Endometrium (tissue), 2 donors: Measurements from ENCODE around the gene MXI1.
A peak's percentile ranks its signal among the peaks of the same experiment; 100 is the strongest.
"Not testable (repeated sequence)": the region's sequence is repeated elsewhere in the genome, so short reads cannot be mapped to it uniquely, and the experiment has no call there.

Source experiments
- FAIRE-seq: peaks from 2 replicates; lab custom pipeline; 2012; peaks lifted over from hg19 to GRCh38; lab: Jason Lieb, UNC
- donor health status: control.
- donor health status: control.

The MXI1 gene

GRCh38 chr10:110181911-110182310 is 25.5 kb upstream of the MXI1 start:
- FAIRE-seq = no peak

GRCh38 chr10:110184398-110184797 is 23.0 kb upstream of the MXI1 start:
- no peak for FAIRE-seq

- FAIRE-seq = not testable (repeated sequence)
These were observed 21.7 kb upstream of the MXI1 start for GRCh38 chr10:110185646-110186182.

GRCh38 chr10:110190170-110190569 is 17.2 kb upstream of the MXI1 start:
- no peak for FAIRE-seq

GRCh38 chr10:110192552-110192951 is 14.9 kb upstream of the MXI1 start:
- no peak for FAIRE-seq

GRCh38 chr10:110200503-110200902 is 6.9 kb upstream of the MXI1 start:
- no peak for FAIRE-seq

- FAIRE-seq = not testable (repeated sequence)
These were observed 6.4 kb upstream of the MXI1 start for GRCh38 chr10:110201046-110201445.

DNA sequence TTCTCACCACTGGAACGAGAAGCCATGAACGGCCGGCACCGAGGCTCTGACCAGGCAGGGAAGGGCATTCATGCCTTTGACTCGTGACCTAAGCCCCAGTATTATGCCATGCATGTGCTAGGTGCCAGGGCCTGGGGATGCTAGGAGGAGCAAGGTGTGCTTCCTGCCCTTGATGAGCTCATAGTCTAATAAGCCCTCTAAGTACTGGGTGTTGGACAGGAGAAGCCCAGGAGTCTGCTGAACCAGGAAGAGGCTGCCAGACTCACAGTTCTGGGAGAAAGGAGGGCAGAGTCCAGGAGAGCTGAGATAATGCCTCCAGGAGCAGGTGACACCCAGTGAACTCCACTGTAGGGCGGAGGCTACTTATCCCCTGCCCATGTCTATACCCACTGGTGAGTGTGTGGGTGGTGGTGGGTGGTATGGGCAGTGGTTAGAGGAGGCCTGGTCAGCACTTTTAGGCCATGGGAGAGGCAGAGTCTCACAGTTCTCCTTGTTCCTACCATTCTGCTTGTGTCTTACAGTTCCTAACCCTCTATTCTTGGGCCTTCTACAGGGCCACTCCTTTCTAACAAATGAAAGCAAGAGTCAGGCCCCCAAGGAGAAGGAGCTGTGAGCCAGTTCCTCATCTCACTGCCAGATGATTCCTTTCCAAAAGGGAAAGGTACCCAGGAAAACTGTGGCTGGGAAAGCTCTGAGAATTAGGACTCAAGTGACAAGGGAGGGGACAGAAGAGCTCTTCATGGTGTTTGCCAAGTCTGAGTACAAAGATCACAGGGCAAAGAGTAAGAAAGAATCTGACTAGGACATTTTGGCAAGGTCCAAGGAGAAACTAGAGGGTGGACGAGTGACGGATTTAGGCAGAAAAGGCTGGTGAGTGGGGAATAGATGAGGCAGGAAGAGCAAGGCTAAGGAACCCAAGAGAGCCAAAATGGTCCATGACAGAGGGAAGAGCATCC is 3.6 kb upstream of the MXI1 start:
- FAIRE-seq = no peak

GRCh38 chr10:110205051-110205675 is 2.2 kb upstream of the MXI1 start:
- no peak for FAIRE-seq

- FAIRE-seq = no peak
These were observed 604 bp downstream of the MXI1 start for GRCh38 chr10:110207805-110208613.

GRCh38 chr10:110208614-110209453 is 1.4 kb downstream of the MXI1 start:
- no peak for FAIRE-seq

DNA sequence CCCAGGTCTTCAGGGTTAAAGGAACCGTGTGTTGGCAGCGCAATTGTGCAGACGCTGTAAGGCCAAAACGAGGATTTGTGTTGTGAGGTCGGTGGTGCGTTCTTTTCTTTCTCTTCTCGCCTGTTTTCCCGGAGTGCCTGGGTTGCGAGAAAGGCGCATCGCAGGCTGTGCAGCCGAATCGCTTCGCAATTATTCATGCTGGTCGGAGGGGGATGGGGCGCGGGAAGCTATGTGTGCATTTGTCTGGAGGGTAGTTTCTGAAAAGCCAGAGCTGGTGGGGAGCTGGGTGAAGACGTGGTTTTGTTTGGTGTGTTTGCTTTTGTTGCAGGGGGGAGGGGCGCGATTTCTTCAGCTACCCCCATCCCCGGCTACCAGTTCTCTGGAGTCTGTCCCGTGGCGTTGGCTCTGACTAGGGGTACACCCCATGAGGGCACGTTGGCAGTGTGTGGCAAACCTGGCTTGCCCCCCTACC is 2.1 kb downstream of the MXI1 start:
- FAIRE-seq = no peak

GRCh38 chr10:110209926-110210673 is 2.7 kb downstream of the MXI1 start:
- FAIRE-seq = no peak

GRCh38 chr10:110210674-110211464 is 3.5 kb downstream of the MXI1 start:
- peak; percentile 98 for FAIRE-seq

GRCh38 chr10:110211465-110211843 is 4.0 kb downstream of the MXI1 start:
- no peak for FAIRE-seq

DNA sequence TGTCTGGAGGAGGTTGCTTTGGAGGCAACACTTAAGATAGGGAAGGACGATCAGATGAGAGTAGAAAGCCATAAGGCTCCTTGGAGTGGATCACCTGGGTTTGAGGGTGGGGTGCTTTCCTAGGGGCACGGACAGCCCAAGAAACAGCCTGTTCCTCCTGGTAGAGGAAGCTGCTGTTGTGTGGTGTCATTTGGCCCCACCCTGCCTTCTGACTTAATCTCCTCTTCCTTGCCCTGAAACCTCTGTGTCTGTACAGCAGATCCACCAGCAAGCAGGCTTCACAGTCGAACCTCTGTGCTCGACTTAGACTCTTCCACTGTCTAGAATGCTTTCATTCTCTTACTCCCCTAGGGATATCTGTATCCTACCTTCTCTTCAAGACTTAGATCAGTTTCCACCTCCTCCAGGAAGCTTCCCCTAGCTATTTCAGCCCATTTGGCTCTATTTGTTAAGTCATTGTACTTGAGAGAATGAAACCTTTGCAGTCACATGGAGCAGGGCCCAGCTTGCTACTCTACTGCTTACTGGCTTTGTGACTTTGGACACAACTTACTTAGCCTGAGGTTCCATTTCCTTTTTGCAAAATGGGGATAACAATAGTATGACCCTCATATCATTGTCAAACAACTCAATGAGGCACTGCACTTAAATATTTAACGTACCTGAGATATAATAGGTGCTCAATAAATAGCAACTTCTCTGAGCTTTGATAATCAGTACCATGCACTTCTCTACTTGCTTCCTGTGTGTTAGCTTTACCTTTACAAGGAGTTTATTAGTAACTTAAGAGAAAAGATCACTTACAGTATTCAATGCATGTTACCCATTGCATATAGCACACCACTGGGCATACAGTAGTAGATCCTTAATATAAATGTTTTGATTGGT is 5.0 kb downstream of the MXI1 start:
- FAIRE-seq = no peak

DNA sequence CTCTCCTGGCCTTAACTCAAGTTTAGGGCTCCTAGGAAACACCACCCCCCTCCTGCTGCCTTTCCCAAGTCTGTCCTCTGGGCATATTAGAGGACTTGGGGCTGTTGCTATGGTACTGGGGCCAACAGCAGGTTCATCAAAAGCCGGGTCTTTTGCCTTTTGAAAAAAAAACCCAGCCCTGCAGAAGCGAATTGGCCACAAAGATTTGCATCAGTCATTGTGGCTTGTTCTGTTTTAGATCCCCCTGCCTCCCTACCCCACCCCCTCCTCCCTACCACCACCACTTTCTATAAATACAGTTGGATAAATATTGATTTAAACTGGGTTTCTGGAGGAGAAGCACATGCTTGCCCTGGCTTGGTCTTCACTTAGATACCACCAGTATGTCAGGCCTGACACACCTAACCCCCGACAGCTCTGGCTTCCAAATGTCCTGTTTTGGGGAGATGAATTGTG is 7.0 kb downstream of the MXI1 start:
- FAIRE-seq = no peak
